Naive thymus-derived CD4-positive, alpha-beta T cell (primary cell): ENCODE results near the gene CDH3. TPM values are rescaled to one million over a fixed set of nuclear protein-coding genes. Genes with fewer than 3 reads are reported as not detected.

Source experiments
- ATAC-seq: fragments of 150-1000 bp; cut with Tn5 transposase; 2 replicates; pipeline ENCODE4 v1.10.0; 2021; ENCODE audit warnings: mild to moderate bottlenecking, moderate library complexity
- CTCF ChIA-PET: fragments of 350-600 bp; sonication (Branson Sonifier 250); formaldehyde crosslinking; loops from one replicate; lab custom pipeline; 2021; ENCODE audit warnings: antibody characterized with exemption; lab: Charles Lee
- POLR2A ChIA-PET: fragments of 350-600 bp; sonication (Branson Sonifier 250); formaldehyde crosslinking; loops from one replicate; lab custom pipeline; 2021; ENCODE audit warnings: antibody characterized with exemption, inconsistent platforms; lab: Charles Lee
- DNase-seq, 9 donors: peaks; one replicate each; pipeline versions ENCODE4 v3.0.0 to v3.0.0-alpha.2; 2020 to 2022; ENCODE audit warnings: mixed read lengths in 1 of 9
- H3K27ac ChIP-seq: one replicate; pipeline ENCODE4 v1.7.0; 2013; ENCODE audit warnings: mild to moderate bottlenecking, low read depth, low read length, moderate library complexity
- H3K27me3 ChIP-seq, 2 donors: one replicate each; pipeline ENCODE4 v1.7.0; 2013; ENCODE audit warnings: low read length in 2 of 2, mild to moderate bottlenecking in 2 of 2, moderate library complexity in 2 of 2; ENCODE audit not compliant: control insufficient read depth in 2 of 2, insufficient read depth in 2 of 2
- H3K36me3 ChIP-seq, 3 experiments: 1 replicate in 2 of 3; 2 replicates in 1 of 3; pipeline ENCODE4 v1.7.0; 2013; ENCODE audit warnings: low read length in 3 of 3, mild to moderate bottlenecking in 3 of 3, moderate library complexity in 1 of 3; ENCODE audit not compliant: insufficient read depth in 3 of 3, control insufficient read depth in 2 of 3
- H3K4me1 ChIP-seq, 2 donors: one replicate each; pipeline ENCODE4 v1.7.0; 2013; ENCODE audit warnings: low read length in 2 of 2, mild to moderate bottlenecking in 2 of 2, moderate library complexity in 1 of 2; ENCODE audit not compliant: control insufficient read depth in 2 of 2, insufficient read depth in 2 of 2
- H3K4me3 ChIP-seq: 2 replicates; pipeline ENCODE4 v1.7.0; 2013; ENCODE audit warnings: mild to moderate bottlenecking, low read length
- H3K9me3 ChIP-seq, 3 experiments: 1 replicate in 2 of 3; 2 replicates in 1 of 3; pipeline ENCODE4 v1.7.0; 2013; ENCODE audit warnings: low read length in 3 of 3; ENCODE audit not compliant: control insufficient read depth in 2 of 3
- H3K27ac Mint-ChIP-seq, 9 donors: one replicate each; pipeline ENCODE4 v1.8.0; 2020 to 2022; ENCODE audit warnings: mixed read lengths in 9 of 9, mild to moderate bottlenecking in 8 of 9, moderate library complexity in 5 of 9, inconsistent platforms in 2 of 9
- H3K27me3 Mint-ChIP-seq, 5 donors: one replicate each; pipeline ENCODE4 v1.8.0; 2021 to 2022; ENCODE audit warnings: mixed read lengths in 5 of 5, mild to moderate bottlenecking in 1 of 5
- H3K36me3 Mint-ChIP-seq, 5 donors: one replicate each; pipeline ENCODE4 v1.8.0; 2020 to 2022; ENCODE audit warnings: mixed read lengths in 5 of 5, mild to moderate bottlenecking in 3 of 5, inconsistent platforms in 1 of 5
- H3K4me1 Mint-ChIP-seq, 7 donors: one replicate each; pipeline ENCODE4 v1.8.0; 2020 to 2022; ENCODE audit warnings: mixed read lengths in 7 of 7, mild to moderate bottlenecking in 3 of 7, inconsistent platforms in 1 of 7
- H3K4me3 Mint-ChIP-seq, 10 donors: one replicate each; pipeline ENCODE4 v1.8.0; 2020 to 2022; ENCODE audit warnings: mild to moderate bottlenecking in 10 of 10, mixed read lengths in 10 of 10, moderate library complexity in 6 of 10, inconsistent platforms in 2 of 10
- H3K9me3 Mint-ChIP-seq, 11 donors: one replicate each; pipeline ENCODE4 v1.8.0; 2020 to 2022; ENCODE audit warnings: mixed read lengths in 11 of 11, mild to moderate bottlenecking in 4 of 11, inconsistent platforms in 1 of 11, moderate library complexity in 1 of 11
- intact Hi-C, 2 donors: fragments of 100-400 bp; cut with micrococcal nuclease; formaldehyde crosslinking; loops; one replicate each; pipeline ENCODE4 v1.15.1; 2023
- polyA plus RNA-seq, 2 donors: library from polyadenylated mRNA; unstranded; fragments of 300-500 nt; fragmentation: Illumina TruSeq; gene quantifications; one replicate each; pipeline ENCODE4 v1.2.3, GENCODE V29; 2021
- total RNA-seq, 6 experiments: library from RNA in 5 of 6; stranded (reverse) in 5 of 6; gene quantifications; 1 replicate in 5 of 6; 2 replicates in 1 of 6; pipeline ENCODE4 v1.2.3 and lab custom pipeline; 2021 to 2026

Gene CDH3
- total RNA-seq (under 1 TPM in 4 of 5 experiments, not detected in 1; 0.24 to 0.78 (median 0.43) TPM), polyA plus RNA-seq (under 1 TPM in 1 of 2 donors, not detected in 1; 0.68 TPM), total RNA-seq (lab: John Stamatoyannopoulos, UW) (0.54 reads per million)

DNA sequence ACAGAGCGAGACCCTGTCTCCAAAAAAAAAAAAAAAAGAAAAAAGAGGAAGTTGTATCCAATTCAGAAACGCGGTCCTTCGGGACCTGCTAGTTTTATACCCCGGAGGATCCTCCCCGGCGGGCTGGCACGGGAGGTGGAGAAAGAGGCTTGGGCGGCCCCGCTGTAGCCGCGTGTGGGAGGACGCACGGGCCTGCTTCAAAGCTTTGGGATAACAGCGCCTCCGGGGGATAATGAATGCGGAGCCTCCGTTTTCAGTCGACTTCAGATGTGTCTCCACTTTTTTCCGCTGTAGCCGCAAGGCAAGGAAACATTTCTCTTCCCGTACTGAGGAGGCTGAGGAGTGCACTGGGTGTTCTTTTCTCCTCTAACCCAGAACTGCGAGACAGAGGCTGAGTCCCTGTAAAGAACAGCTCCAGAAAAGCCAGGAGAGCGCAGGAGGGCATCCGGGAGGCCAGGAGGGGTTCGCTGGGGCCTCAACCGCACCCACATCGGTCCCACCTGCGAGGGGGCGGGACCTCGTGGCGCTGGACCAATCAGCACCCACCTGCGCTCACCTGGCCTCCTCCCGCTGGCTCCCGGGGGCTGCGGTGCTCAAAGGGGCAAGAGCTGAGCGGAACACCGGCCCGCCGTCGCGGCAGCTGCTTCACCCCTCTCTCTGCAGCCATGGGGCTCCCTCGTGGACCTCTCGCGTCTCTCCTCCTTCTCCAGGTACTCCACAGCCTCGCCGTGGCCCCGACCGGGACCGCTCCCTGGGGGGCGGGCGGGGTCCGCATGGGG lies at the start of gene CDH3:
Gene CDH3 (plus strand): TSS at position 596 of the 779 bp plus-strand sequence. CDS start 70 bp downstream, at position 666.
- Histone ChIP-seq H3K27me3 (peaks cover 0 to 18% of the 10 kb centered on the region in 2 donors), H3K4me3 (peak within 1 kb of the TSS; percentile 39), H3K27ac (no peak within 1 kb of the TSS), H3K4me1 (peaks cover 7 to 16% of the 10 kb centered on the region in 2 donors), H3K36me3 (no peaks in the 10 kb centered on the region), H3K9me3 (no peaks in the 10 kb centered on the region)
- no peak within 1 kb of the TSS for H3K27ac Mint-ChIP-seq
- intact Hi-C loops: no loop called here
- H3K27me3 Mint-ChIP-seq: peaks cover 47 to 67% (median 66%) of the 10 kb centered on the region in 5 donors
- DNase-seq (peak in 5 of 9 donors; percentile 9 to 31 (median 12)), ATAC-seq (peak; percentile 31)
- H3K4me1 Mint-ChIP-seq: peaks cover 6 to 18% (median 14%) of the 10 kb centered on the region in 7 donors
- peak within 1 kb of the TSS; percentile 50 to 82 (median 74) for H3K4me3 Mint-ChIP-seq
- H3K36me3 Mint-ChIP-seq: peaks cover 0 to 6% (median 0%) of the 10 kb centered on the region in 5 donors
- ChIA-PET CTCF (no interaction called here), POLR2A (no interaction called here)
- H3K9me3 Mint-ChIP-seq: peaks cover 0 to 3% (median 0%) of the 10 kb centered on the region in 11 donors

DNA sequence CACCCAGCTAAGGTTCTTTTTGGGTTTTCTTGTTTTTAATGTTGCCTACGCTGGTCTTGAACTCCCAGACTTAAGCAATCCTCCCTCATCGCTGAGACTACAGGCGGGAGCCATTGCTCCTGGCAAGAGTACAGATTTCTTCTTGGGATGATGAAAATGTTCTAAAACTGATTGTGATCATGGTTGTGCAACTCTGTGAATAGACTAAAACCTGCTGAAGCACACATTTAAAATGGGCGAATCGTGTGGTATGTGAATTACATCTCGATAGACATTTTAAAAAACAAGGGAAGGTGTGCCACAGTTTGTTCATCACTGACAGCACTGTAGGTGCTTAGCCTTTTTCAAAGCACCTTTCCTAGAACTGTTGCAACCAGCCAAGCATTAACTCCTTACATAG lies 48.8 kb upstream of the CDH3 start:
- no peaks in the 10 kb centered on the region for H3K36me3 ChIP-seq
- no peak for ATAC-seq
- Mint-ChIP-seq H3K27me3 (peaks cover 0 to 8% (median 0%) of the 10 kb centered on the region in 5 donors), H3K9me3 (peaks cover 0 to 9% (median 3%) of the 10 kb centered on the region in 11 donors), H3K36me3 (peaks cover 4 to 10% (median 5%) of the 10 kb centered on the region in 5 donors), H3K27ac (no peak overlapping the region), H3K4me1 (peaks cover 0 to 3% (median 0%) of the 10 kb centered on the region in 7 donors), H3K4me3 (no peak overlapping the region)
- H3K27me3 ChIP-seq: no peaks in the 10 kb centered on the region
- H3K9me3 ChIP-seq: no peaks in the 10 kb centered on the region
- H3K27ac ChIP-seq: no peak overlapping the region
- no peaks in the 10 kb centered on the region for H3K4me1 ChIP-seq
- DNase-seq: no peak
- ChIA-PET POLR2A (no interaction called here), CTCF (no interaction called here)
- no peak overlapping the region for H3K4me3 ChIP-seq
- intact Hi-C loops: no loop called here

DNA sequence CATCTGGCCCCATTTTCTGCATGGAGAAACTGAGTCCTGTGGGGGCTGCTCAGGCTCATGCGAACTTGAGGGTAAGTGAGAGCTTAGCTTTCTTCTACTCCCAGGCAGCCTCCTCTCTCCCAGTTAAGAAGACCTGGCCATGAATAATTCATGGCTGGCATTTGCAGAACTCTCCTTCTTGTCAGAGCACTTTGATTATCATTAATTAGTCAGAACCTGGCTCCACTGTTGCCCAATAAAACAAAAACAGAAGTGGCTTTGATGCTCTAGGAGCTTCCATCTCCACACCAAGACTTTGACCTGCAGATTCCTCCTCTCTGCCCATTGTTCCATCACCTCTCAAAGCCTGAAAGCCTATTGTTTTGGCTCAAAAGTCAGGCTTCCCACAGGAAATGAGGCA lies 45.5 kb upstream of the CDH3 start:
- DNase-seq: no peak
- Histone ChIP-seq H3K27me3 (no peaks in the 10 kb centered on the region), H3K4me3 (no peak overlapping the region), H3K9me3 (no peaks in the 10 kb centered on the region), H3K36me3 (no peaks in the 10 kb centered on the region), H3K27ac (no peak overlapping the region), H3K4me1 (no peaks in the 10 kb centered on the region)
- no peaks in the 10 kb centered on the region for H3K9me3 Mint-ChIP-seq
- no peak overlapping the region for H3K27ac Mint-ChIP-seq
- H3K27me3 Mint-ChIP-seq: no peaks in the 10 kb centered on the region
- H3K4me1 Mint-ChIP-seq: no peaks in the 10 kb centered on the region
- intact Hi-C loops: no loop called here
- ChIA-PET POLR2A (no interaction called here), CTCF (interaction anchor here (0.8 to 1.0 kb wide), 2 partner anchors 9 to 143 kb away, joined by 3 read pairs; no protein-coding TSS in a partner anchor)
- H3K4me3 Mint-ChIP-seq: no peak overlapping the region
- ATAC-seq: no peak
- no peaks in the 10 kb centered on the region for H3K36me3 Mint-ChIP-seq

DNA sequence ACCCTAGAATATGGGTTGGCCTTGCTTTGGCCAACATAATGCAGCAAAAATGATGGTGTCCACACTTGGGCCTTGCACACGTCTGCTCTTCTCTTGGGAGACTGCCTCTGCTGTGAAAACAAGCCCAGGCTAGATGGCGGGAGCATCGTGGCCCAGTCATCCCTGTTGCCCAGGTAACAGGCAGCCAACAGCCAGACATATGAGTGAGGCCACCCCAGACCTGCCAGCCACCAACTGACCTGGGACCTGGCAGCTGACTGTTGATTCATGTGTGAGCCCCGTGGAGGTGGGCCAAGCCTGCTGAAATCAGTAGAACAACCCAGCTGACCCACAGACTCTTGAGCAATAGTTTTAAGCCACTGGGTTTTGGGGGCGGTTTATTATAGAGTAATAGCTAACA lies 39.4 kb upstream of the CDH3 start:
- peaks cover 0 to 7% (median 4%) of the 10 kb centered on the region in 5 donors for H3K36me3 Mint-ChIP-seq
- intact Hi-C loops: no loop called here
- CTCF ChIA-PET: no interaction called here

DNA sequence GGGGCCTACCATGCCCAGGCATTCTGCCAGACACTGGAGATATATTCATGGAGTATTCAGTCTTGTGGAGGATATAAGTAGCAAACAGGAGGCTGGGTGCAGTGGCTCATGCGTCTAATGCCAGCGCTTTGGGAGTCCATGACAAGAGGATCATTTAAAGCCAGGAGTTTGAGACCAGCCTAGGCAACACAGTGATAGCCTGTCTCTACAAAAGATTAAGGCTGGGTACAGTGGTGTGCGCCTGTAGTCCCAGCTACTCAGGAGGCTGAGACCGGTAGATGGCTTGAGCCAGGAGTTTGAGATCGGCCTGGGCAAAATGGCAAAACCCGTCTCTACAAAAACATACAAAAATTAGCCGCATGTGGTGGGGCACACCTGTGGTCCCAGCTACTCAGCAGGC lies 37.7 kb upstream of the CDH3 start:
- Histone ChIP-seq H3K4me3 (no peak overlapping the region), H3K27ac (no peak overlapping the region), H3K4me1 (no peaks in the 10 kb centered on the region), H3K9me3 (no peaks in the 10 kb centered on the region), H3K36me3 (no peaks in the 10 kb centered on the region), H3K27me3 (no peaks in the 10 kb centered on the region)
- CTCF ChIA-PET: no interaction called here
- intact Hi-C loops: no loop called here
- POLR2A ChIA-PET: no interaction called here
- no peak overlapping the region for H3K27ac Mint-ChIP-seq
- H3K4me3 Mint-ChIP-seq: no peak overlapping the region
- no peaks in the 10 kb centered on the region for H3K27me3 Mint-ChIP-seq
- DNase-seq (no peak), ATAC-seq (no peak)
- H3K36me3 Mint-ChIP-seq: peaks cover 0 to 9% (median 4%) of the 10 kb centered on the region in 5 donors
- H3K9me3 Mint-ChIP-seq: peaks cover 0 to 16% (median 3%) of the 10 kb centered on the region in 11 donors
- no peaks in the 10 kb centered on the region for H3K4me1 Mint-ChIP-seq

More for the DNA sequence above, 39.4 kb upstream of the CDH3 start:
- H3K4me1 ChIP-seq: no peaks in the 10 kb centered on the region
- no peaks in the 10 kb centered on the region for H3K27me3 ChIP-seq
- POLR2A ChIA-PET: no interaction called here
- Mint-ChIP-seq H3K4me3 (no peak overlapping the region), H3K4me1 (no peaks in the 10 kb centered on the region), H3K27me3 (no peaks in the 10 kb centered on the region), H3K9me3 (peaks cover 0 to 14% (median 2%) of the 10 kb centered on the region in 11 donors), H3K27ac (no peak overlapping the region)
- no peaks in the 10 kb centered on the region for H3K9me3 ChIP-seq
- no peaks in the 10 kb centered on the region for H3K36me3 ChIP-seq
- DNase-seq (no peak), ATAC-seq (no peak)
- no peak overlapping the region for H3K27ac ChIP-seq
- H3K4me3 ChIP-seq: no peak overlapping the region

DNA sequence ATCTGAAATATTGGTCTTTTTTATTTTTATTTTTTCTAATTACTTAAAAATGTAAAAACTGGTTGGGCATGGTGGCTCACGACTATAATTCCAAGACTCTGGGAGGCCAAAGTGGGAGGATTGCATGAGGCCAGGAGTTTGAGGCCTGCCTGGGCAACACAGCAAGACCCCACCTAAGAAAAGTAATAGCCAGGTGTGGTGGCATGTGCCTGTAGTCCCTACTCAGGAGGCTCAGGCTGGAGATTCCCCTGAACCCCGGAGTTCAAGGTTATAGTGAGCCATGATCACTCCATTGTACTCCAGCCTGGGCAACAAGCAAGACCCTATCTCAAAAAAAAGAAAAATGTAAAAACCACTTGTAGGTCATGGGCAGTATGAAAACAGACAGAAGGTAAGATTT lies 36.8 kb upstream of the CDH3 start:
- Histone ChIP-seq H3K4me1 (no peaks in the 10 kb centered on the region), H3K27ac (no peak overlapping the region), H3K27me3 (no peaks in the 10 kb centered on the region), H3K9me3 (no peaks in the 10 kb centered on the region), H3K36me3 (no peaks in the 10 kb centered on the region), H3K4me3 (no peak overlapping the region)
- Mint-ChIP-seq H3K36me3 (peaks cover 0 to 11% (median 6%) of the 10 kb centered on the region in 5 donors), H3K9me3 (peaks cover 0 to 24% (median 5%) of the 10 kb centered on the region in 11 donors), H3K4me1 (no peaks in the 10 kb centered on the region), H3K27ac (no peak overlapping the region), H3K4me3 (no peak overlapping the region), H3K27me3 (no peaks in the 10 kb centered on the region)
- ChIA-PET CTCF (no interaction called here), POLR2A (no interaction called here)
- ATAC-seq (no peak), DNase-seq (no peak)
- intact Hi-C loops: no loop called here
